ENCODE data around the gene KCNK10.

- TF ChIP-seq TEAD1 (CRISPR knock-in tag; IDR thresholded peaks at IDR 0.05) (no peak), CTCF (IDR thresholded peaks at IDR 0.05) (no peak), HMGXB4 (CRISPR knock-in tag; IDR thresholded peaks at IDR 0.05) (no peak), CBFB (CRISPR knock-in tag; IDR thresholded peaks at IDR 0.05; ENCODE audit: low read depth) (no peak), MAX (CRISPR knock-in tag; IDR thresholded peaks at IDR 0.05) (no peak), ATF3 (CRISPR knock-in tag; conservative IDR thresholded peaks at IDR 0.05) (no peak), ZSCAN18 (CRISPR knock-in tag; IDR thresholded peaks at IDR 0.05) (no peak), USF2 (CRISPR knock-in tag; IDR thresholded peaks at IDR 0.05) (no peak), CREB1 (CRISPR knock-in tag; IDR thresholded peaks at IDR 0.05) (no peak), PRDM15 (CRISPR knock-in tag; IDR thresholded peaks at IDR 0.05) (no peak)
Measured at GRCh38 chr14:88324491-88324890, 1.4 kb upstream of the KCNK10 start.
